K562 treated with DMSO at 1 percent for 24 hours (cell line): ENCODE results near the gene SEC14L5. TPM values are rescaled to one million over a fixed set of nuclear protein-coding genes. Genes with fewer than 3 reads are reported as not detected.

Source experiments
- total RNA-seq: library from RNA; unstranded; fragments of 300-600 nt; gene quantifications from 2 replicates; pipeline ENCODE4 v1.2.3, GENCODE V29; 2022; ENCODE audit warnings: low read depth; ENCODE audit not compliant: insufficient read depth

SEC14L5 gene
- total RNA-seq = 0.06 TPM in 1 of 2 replicates, not detected in the other

GRCh38 chr16:4957720-4958509 is at the start of gene SEC14L5:
Gene SEC14L5, plus strand, starts transcription at chr16:4958330. Its CDS starts 994 bp downstream, at chr16:4959324.

GRCh38 chr16:4936991-4937781 is 20.9 kb upstream of the SEC14L5 start, which contains the start of gene PPL:
Gene PPL, minus strand, starts transcription at chr16:4937148. Its CDS starts 103 bp downstream, at chr16:4937045.

GRCh38 chr16:5033256-5034166 is 75.4 kb downstream of the SEC14L5 start, which contains the start of gene NAGPA:
Gene NAGPA, minus strand, starts transcription at chr16:5033935. Its CDS starts 21 bp downstream, at chr16:5033914.

GRCh38 chr16:5065813-5066212 is 107.7 kb downstream of the SEC14L5 start, which contains the start of gene C16orf89:
Gene C16orf89, minus strand, starts transcription at chr16:5065956. Its CDS starts 48 bp downstream, at chr16:5065908.

Other genes starting within 250 kb of the SEC14L5 start
- gene ANKS3, start 224.1 kb upstream of the SEC14L5 start, total RNA-seq = 10.2 and 11.2 TPM in 2 replicates
- gene DNAAF8, start 223.8 kb upstream of the SEC14L5 start, total RNA-seq = 0.56 TPM in 1 of 2 replicates, not detected in the other
- 11.1 and 11.9 TPM in 2 replicates for gene ZNF500, start 191.2 kb upstream of the SEC14L5 start, total RNA-seq
- not detected in 2 replicates for gene SEPTIN12, start 170.0 kb upstream of the SEC14L5 start, total RNA-seq
- gene SMIM22, start 163.0 kb upstream of the SEC14L5 start, total RNA-seq = not detected in 2 replicates
- gene ROGDI, start 155.7 kb upstream of the SEC14L5 start, total RNA-seq = 46.5 and 57.0 TPM in 2 replicates
- gene GLYR1, start 111.0 kb upstream of the SEC14L5 start, total RNA-seq = 63.4 and 72.2 TPM in 2 replicates
- 61.8 and 64.0 TPM in 2 replicates for gene UBN1, start 110.8 kb upstream of the SEC14L5 start, total RNA-seq
- gene PPL, start 21.2 kb upstream of the SEC14L5 start, total RNA-seq = 0.19 and 0.32 TPM in 2 replicates
- gene NAGPA, start 75.6 kb downstream of the SEC14L5 start, total RNA-seq = 12.8 and 16.1 TPM in 2 replicates
- not detected in 2 replicates for gene C16orf89, start 107.6 kb downstream of the SEC14L5 start, total RNA-seq
- gene ALG1, start 113.5 kb downstream of the SEC14L5 start, total RNA-seq = 13.3 and 15.0 TPM in 2 replicates
- gene EEF2KMT, start 139.5 kb downstream of the SEC14L5 start, total RNA-seq = 5.6 and 6.5 TPM in 2 replicates